ENCODE measurements around the gene MS4A6E.
"Not testable (repeated sequence)": the region's sequence is repeated elsewhere in the genome, so short reads cannot be mapped to it uniquely, and the experiment has no call there.

MS4A6E gene

GRCh38 chr11:60326955-60327354, at the start of gene MS4A6E:
MS4A6E (plus strand) TSS chr11:60327255; CDS start chr11:60334896, 7,641 bp downstream.
- DNase-seq: no peak

GRCh38 chr11:60280412-60280811, 46.6 kb upstream of the MS4A6E start, which contains the start of gene MS4A4A:
MS4A4A (plus strand) TSS chr11:60280666; CDS start chr11:60280676, 10 bp downstream.
- DNase-seq: no peak

- DNase-seq: no peak
Measured at GRCh38 chr11:60281485-60281884, 45.6 kb upstream of the MS4A6E start.

- no peak for DNase-seq
Measured at GRCh38 chr11:60282286-60282685, 44.8 kb upstream of the MS4A6E start.

GRCh38 chr11:60285411-60286126, 41.5 kb upstream of the MS4A6E start:
- not testable (repeated sequence) for DNase-seq

GRCh38 chr11:60288531-60288930, 38.5 kb upstream of the MS4A6E start:
- DNase-seq: no peak

- DNase-seq: no peak
Measured at GRCh38 chr11:60292145-60292544, 34.9 kb upstream of the MS4A6E start.

GRCh38 chr11:60301178-60301577, 25.9 kb upstream of the MS4A6E start:
- no peak for DNase-seq

- DNase-seq: not testable (repeated sequence)
Measured at GRCh38 chr11:60301884-60302283, 25.2 kb upstream of the MS4A6E start.

- DNase-seq: no peak
Measured at GRCh38 chr11:60303661-60304060, 23.4 kb upstream of the MS4A6E start.

- DNase-seq: no peak
Measured at GRCh38 chr11:60305906-60306619, 21.0 kb upstream of the MS4A6E start.

GRCh38 chr11:60307507-60308195, 19.4 kb upstream of the MS4A6E start:
- DNase-seq: no peak

- DNase-seq: no peak
Measured at GRCh38 chr11:60310407-60310998, 16.6 kb upstream of the MS4A6E start.

- no peak for DNase-seq
Measured at GRCh38 chr11:60314635-60315321, 12.3 kb upstream of the MS4A6E start.

- no peak for DNase-seq
Measured at GRCh38 chr11:60315871-60316270, 11.2 kb upstream of the MS4A6E start.

GRCh38 chr11:60316317-60316716, 10.7 kb upstream of the MS4A6E start:
- DNase-seq: no peak

GRCh38 chr11:60318726-60319125, 8.3 kb upstream of the MS4A6E start:
- no peak for DNase-seq

- DNase-seq: no peak
Measured at GRCh38 chr11:60321051-60321450, 6.0 kb upstream of the MS4A6E start.

GRCh38 chr11:60328460-60328859, 1.4 kb downstream of the MS4A6E start:
- no peak for DNase-seq

GRCh38 chr11:60332846-60333245, 5.8 kb downstream of the MS4A6E start:
- DNase-seq: no peak

- DNase-seq: peak; percentile 53
Measured at GRCh38 chr11:60334005-60334620, 7.1 kb downstream of the MS4A6E start.

GRCh38 chr11:60336767-60337391, 9.8 kb downstream of the MS4A6E start:
- no peak for DNase-seq
